ENCODE data around the gene NDUFA6. TPM values are rescaled to one million over a fixed set of nuclear protein-coding genes. Genes with fewer than 3 reads are reported as not detected.
A peak's percentile ranks its signal among the peaks of the same experiment; 100 is the strongest.

NDUFA6 gene
- total RNA-seq, 1 donor from 2014 or later = 62.2 TPM

DNA sequence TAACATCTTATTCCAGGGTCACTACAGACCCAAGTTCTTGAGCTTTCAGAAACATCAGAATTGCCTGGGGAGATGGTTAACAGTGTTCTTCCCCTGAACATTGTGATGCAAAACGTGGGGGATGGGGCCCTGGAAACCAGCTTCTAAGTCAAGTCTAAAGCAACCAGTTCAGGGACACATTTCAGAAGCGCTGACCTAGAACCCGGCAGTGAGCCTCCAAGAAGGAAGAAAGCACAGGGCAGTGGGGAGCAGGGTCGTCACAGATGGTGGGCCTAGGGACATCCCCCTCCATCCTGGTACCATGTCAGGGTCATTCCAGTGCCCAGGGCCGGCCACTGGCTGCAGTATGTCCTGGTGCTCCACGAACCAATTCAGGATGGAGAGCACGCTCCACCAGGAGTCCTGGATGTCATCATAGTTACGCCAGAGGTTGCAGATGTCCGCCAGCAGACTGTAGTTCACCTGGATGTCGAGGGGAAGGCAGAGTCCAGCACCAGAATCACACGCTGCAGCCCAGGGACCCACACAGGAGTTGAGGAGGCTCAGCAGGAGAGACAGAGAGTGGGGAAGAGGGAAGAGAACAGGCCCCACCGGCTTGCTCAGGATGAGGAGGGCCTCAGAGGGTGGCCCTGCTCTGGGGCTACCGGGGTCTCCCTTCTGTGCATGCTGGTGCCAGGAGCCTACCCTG, 25.0 kb downstream of the NDUFA6 start:
- DNase-seq (ENCODE audit: low spot score) = peak; percentile 66
- Mint-ChIP-seq H3K9me3 (ENCODE audit: low read depth) (no peaks in the 10 kb centered on the region), H3K36me3 (ENCODE audit: low read depth) (peaks cover 13% of the 10 kb centered on the region), H3K27me3 (ENCODE audit: low read depth) (no peaks in the 10 kb centered on the region), H3K27ac (ENCODE audit: unreplicated experiment) (no peak overlapping the region), H3K4me3 (ENCODE audit: unreplicated experiment) (no peak overlapping the region), H3K4me1 (ENCODE audit: low read depth) (peaks cover 8% of the 10 kb centered on the region)
- TF ChIP-seq, protein P1, sequence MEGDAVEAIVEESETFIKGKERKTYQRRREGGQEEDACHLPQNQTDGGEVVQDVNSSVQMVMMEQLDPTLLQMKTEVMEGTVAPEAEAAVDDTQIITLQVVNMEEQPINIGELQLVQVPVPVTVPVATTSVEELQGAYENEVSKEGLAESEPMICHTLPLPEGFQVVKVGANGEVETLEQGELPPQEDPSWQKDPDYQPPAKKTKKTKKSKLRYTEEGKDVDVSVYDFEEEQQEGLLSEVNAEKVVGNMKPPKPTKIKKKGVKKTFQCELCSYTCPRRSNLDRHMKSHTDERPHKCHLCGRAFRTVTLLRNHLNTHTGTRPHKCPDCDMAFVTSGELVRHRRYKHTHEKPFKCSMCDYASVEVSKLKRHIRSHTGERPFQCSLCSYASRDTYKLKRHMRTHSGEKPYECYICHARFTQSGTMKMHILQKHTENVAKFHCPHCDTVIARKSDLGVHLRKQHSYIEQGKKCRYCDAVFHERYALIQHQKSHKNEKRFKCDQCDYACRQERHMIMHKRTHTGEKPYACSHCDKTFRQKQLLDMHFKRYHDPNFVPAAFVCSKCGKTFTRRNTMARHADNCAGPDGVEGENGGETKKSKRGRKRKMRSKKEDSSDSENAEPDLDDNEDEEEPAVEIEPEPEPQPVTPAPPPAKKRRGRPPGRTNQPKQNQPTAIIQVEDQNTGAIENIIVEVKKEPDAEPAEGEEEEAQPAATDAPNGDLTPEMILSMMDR (IDR thresholded peaks at IDR 0.05) = no peak

DNA sequence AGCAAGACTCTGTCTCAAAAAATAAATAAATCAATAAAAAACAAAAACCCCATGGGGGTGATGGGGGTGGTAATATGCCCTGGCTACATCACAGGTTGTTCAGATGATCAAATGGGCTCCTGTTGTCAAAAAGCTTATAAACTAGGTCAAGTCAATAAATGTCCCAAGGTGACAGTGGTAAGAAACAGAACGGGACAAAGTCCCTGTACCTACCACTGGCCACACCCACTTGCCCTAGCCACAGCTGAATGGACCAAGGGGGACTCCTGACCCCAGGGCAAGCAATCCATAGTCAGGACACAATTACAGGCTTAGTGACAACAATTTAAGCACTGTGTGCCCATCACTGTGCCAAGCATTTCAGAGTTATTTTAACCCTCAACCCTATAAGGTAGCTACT, 25.9 kb downstream of the NDUFA6 start:
- no peaks in the 10 kb centered on the region for H3K27me3 Mint-ChIP-seq (ENCODE audit: low read depth)
- no peak overlapping the region for H3K4me3 Mint-ChIP-seq (ENCODE audit: unreplicated experiment)
- H3K36me3 Mint-ChIP-seq (ENCODE audit: low read depth) = peaks cover 18% of the 10 kb centered on the region
- peak; percentile 8 for DNase-seq (ENCODE audit: low spot score)
- TF ChIP-seq, protein P1 (IDR thresholded peaks at IDR 0.05) = no peak
- no peak overlapping the region for H3K27ac Mint-ChIP-seq (ENCODE audit: unreplicated experiment)
- H3K4me1 Mint-ChIP-seq (ENCODE audit: low read depth) = no peaks in the 10 kb centered on the region
- H3K9me3 Mint-ChIP-seq (ENCODE audit: low read depth) = no peaks in the 10 kb centered on the region

DNA sequence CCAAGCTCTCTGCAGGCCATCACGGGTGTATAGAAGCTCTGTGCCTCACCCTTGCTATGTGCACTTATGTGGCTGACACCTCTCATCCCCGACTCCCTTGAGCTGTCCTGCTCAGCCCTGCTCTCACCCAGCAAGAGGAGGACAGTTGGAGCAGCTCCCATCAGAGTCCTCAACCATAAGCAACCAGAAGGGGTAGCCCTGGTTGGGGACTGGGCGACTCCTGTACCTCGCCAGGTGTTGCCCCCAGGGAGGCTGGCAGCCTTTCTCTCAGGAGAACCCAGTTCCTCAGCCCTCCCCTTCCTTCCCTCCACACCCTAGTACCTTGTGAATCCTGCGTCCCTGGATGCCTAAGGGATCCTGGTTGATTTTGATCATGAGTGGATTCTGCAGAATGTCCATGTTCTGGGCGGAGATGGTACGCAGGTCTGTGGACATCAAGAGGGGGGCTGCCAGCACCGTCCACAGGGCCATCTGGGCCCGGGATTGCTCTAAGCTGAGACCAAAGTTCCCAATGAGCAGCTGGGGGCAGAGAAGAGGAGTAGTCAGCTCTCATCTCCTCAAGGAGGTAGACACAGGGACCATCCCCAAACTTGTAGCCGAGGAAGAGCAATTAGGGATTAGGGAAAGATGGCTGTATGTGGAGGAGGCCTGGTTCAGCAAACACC, 27.9 kb downstream of the NDUFA6 start:
- H3K4me3 Mint-ChIP-seq (ENCODE audit: unreplicated experiment) = no peak overlapping the region
- peak; percentile 48 for DNase-seq (ENCODE audit: low spot score)

DNA sequence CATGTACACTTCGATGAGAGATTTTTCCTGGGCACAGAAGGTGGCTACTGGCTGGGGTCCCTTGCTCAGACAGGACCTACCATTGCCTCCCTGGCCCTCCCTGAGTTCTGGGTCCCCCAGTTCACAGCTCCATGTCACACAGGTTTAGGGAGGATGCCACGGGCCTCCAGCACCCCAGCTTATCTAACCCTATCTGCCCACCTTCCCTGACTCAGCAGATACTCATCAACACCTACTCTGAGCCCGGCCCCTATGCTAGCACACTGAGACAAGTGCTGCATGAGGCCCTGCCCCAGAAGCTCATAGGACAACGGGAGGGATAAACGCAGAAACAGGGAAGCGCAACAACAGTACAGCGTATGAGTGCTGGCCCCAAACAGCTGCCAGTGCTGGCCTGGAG, 29.5 kb downstream of the NDUFA6 start:
- DNase-seq (ENCODE audit: low spot score) = peak; percentile 40
- Mint-ChIP-seq H3K9me3 (ENCODE audit: low read depth) (peaks cover 21% of the 10 kb centered on the region), H3K27ac (ENCODE audit: unreplicated experiment) (no peak overlapping the region), H3K4me1 (ENCODE audit: low read depth) (no peaks in the 10 kb centered on the region), H3K27me3 (ENCODE audit: low read depth) (no peaks in the 10 kb centered on the region), H3K4me3 (ENCODE audit: unreplicated experiment) (no peak overlapping the region), H3K36me3 (ENCODE audit: low read depth) (peaks cover 29% of the 10 kb centered on the region)
- TF ChIP-seq, protein P1 (IDR thresholded peaks at IDR 0.05) = no peak

More for the DNA sequence above, 27.9 kb downstream of the NDUFA6 start:
- Mint-ChIP-seq H3K4me1 (ENCODE audit: low read depth) (no peaks in the 10 kb centered on the region), H3K27ac (ENCODE audit: unreplicated experiment) (no peak overlapping the region), H3K9me3 (ENCODE audit: low read depth) (peaks cover 7% of the 10 kb centered on the region), H3K27me3 (ENCODE audit: low read depth) (no peaks in the 10 kb centered on the region), H3K36me3 (ENCODE audit: low read depth) (peaks cover 25% of the 10 kb centered on the region)
- TF ChIP-seq, protein P1 (IDR thresholded peaks at IDR 0.05) = no peak

DNA sequence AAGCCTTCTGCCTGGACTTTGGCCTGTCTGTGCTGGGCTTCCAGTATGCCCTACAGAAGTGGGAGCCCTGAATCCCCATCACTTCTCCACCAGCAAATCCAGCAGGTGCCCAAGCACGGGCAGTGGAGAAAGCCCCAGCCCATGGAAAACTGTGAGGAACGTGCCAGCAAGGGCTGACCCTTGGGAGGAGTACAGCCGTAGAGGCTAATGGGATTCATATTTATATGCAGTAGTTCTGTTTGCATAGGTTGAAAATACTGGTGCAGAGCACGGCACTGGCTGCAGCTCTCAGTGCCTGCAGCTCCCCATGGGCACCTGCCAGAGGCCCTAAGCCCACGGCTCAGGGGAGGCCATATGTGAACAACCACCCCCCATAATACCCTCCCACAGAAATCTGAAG, 30.1 kb downstream of the NDUFA6 start:
- TF ChIP-seq, protein P1 (IDR thresholded peaks at IDR 0.05) = no peak
- H3K36me3 Mint-ChIP-seq (ENCODE audit: low read depth) = peaks cover 27% of the 10 kb centered on the region
- no peak overlapping the region for H3K27ac Mint-ChIP-seq (ENCODE audit: unreplicated experiment)
- H3K4me1 Mint-ChIP-seq (ENCODE audit: low read depth) = no peaks in the 10 kb centered on the region
- DNase-seq (ENCODE audit: low spot score) = peak; percentile 48
- peaks cover 24% of the 10 kb centered on the region for H3K9me3 Mint-ChIP-seq (ENCODE audit: low read depth)
- no peak overlapping the region for H3K4me3 Mint-ChIP-seq (ENCODE audit: unreplicated experiment)
- H3K27me3 Mint-ChIP-seq (ENCODE audit: low read depth) = no peaks in the 10 kb centered on the region
